ENCODE results near the gene GLDN. TPM values are rescaled to one million over a fixed set of nuclear protein-coding genes. Genes with fewer than 3 reads are reported as not detected.

GLDN gene
- total RNA-seq, 1 experiment from 2014 or later = 1.3 TPM

DNA sequence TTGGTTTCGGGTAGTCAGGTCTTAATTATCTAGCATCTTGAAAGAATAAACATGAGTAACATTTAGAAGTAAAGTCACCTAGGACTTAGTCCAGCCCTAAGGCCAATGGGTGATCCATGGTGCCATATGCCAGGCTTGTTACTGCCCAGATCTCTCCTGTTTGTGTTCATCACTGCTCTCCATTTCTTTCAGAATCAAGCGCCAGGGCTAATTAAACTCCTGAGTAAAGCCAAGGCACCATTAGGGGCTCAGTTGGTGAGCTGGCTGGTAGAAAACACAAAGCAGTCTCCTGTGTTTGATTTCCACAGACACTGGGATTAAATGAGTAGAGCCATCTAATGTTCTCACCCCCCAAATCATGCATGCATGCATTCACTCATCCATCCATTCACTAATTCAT, 14.4 kb upstream of the GLDN start:
- Histone ChIP-seq H2BK5ac (ENCODE audit: insufficient read length, low read length) (no peak overlapping the region), H2AK5ac (ENCODE audit: insufficient read length, low read length) (no peak overlapping the region), H4K8ac (replicated peaks; ENCODE audit: insufficient read length, low read depth, low read length) (no peak overlapping the region), H4K20me1 (ENCODE audit: control insufficient read depth, insufficient read depth, insufficient read length) (no peaks in the 10 kb centered on the region), H2AFZ (ENCODE audit: low read length) (no peak overlapping the region), H3K79me1 (ENCODE audit: insufficient read depth, low read depth, low read length, poor library complexity, severe bottlenecking) (no peaks in the 10 kb centered on the region), H3K79me2 (ENCODE audit: insufficient read depth, low read length) (no peaks in the 10 kb centered on the region), H3K4ac (ENCODE audit: low read depth, low read length) (no peak overlapping the region), H3T11ph (ENCODE audit: low read length) (no peak overlapping the region), H3K27me3 (ENCODE audit: insufficient read depth, low read length) (no peaks in the 10 kb centered on the region), H2BK120ac (ENCODE audit: low read depth, low read length, poor library complexity, severe bottlenecking) (no peak overlapping the region), H2BK12ac (ENCODE audit: insufficient read length, low read depth, low read length) (no peak overlapping the region), H3K9me3 (ENCODE audit: control insufficient read depth, low read depth, low read length) (no peaks in the 10 kb centered on the region), H2BK15ac (ENCODE audit: low read depth, low read length) (no peak overlapping the region), H3K23me2 (ENCODE audit: insufficient read length, low read depth, low read length, poor library complexity, severe bottlenecking) (no peaks in the 10 kb centered on the region), H3K56ac (ENCODE audit: insufficient read length, low read depth, low read length) (no peak overlapping the region), H4K91ac (ENCODE audit: insufficient read length, low read depth, low read length) (no peak overlapping the region), H4K5ac (ENCODE audit: insufficient read length, low read depth, low read length) (no peak overlapping the region), H3K4me2 (ENCODE audit: insufficient read depth, insufficient read length, low read length) (no peak overlapping the region), H3K27ac (ENCODE audit: insufficient read length, low read depth, low read length) (no peak overlapping the region), H3K9ac (ENCODE audit: extremely low read depth, insufficient read length, low read length) (no peak overlapping the region), H3K4me1 (ENCODE audit: insufficient read depth, low read length) (no peaks in the 10 kb centered on the region), H2BK20ac (ENCODE audit: low read depth, low read length, poor library complexity, severe bottlenecking) (no peak overlapping the region), H3K18ac (ENCODE audit: insufficient read length, low read depth, low read length) (no peak overlapping the region), H3K23ac (ENCODE audit: insufficient read length, low read depth, low read length) (no peak overlapping the region), H3K14ac (ENCODE audit: insufficient read depth, low read length) (no peak overlapping the region)
- no peak for DNase-seq
- WGBS (ENCODE audit: extremely low coverage, insufficient read length, low lambda C conversion rate) = no CpG with 5 or more reads among the region's 2 CpGs
- H3K9me3 Mint-ChIP-seq = no peaks in the 10 kb centered on the region; a peak in 1 of 5 replicates
- no peak overlapping the region for H3K27ac Mint-ChIP-seq
- H3K27me3 Mint-ChIP-seq (ENCODE audit: low read depth) = peaks cover 7% of the 10 kb centered on the region
- H3K36me3 Mint-ChIP-seq (ENCODE audit: insufficient read depth in 1 of 3, low read depth in 3 of 3) = no peaks in the 10 kb centered on the region
- H3K4me3 Mint-ChIP-seq = no peak overlapping the region
- TF ChIP-seq, protein P1, sequence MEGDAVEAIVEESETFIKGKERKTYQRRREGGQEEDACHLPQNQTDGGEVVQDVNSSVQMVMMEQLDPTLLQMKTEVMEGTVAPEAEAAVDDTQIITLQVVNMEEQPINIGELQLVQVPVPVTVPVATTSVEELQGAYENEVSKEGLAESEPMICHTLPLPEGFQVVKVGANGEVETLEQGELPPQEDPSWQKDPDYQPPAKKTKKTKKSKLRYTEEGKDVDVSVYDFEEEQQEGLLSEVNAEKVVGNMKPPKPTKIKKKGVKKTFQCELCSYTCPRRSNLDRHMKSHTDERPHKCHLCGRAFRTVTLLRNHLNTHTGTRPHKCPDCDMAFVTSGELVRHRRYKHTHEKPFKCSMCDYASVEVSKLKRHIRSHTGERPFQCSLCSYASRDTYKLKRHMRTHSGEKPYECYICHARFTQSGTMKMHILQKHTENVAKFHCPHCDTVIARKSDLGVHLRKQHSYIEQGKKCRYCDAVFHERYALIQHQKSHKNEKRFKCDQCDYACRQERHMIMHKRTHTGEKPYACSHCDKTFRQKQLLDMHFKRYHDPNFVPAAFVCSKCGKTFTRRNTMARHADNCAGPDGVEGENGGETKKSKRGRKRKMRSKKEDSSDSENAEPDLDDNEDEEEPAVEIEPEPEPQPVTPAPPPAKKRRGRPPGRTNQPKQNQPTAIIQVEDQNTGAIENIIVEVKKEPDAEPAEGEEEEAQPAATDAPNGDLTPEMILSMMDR (conservative IDR thresholded peaks at IDR 0.05) = no peak
- no peaks in the 10 kb centered on the region for H3K4me1 Mint-ChIP-seq
